ENCODE results near the gene SPACDR.
A peak's percentile ranks its signal among the peaks of the same experiment; 100 is the strongest.
"Not testable (repeated sequence)": the region's sequence is repeated elsewhere in the genome, so short reads cannot be mapped to it uniquely, and the experiment has no call there.

The SPACDR gene

GRCh38 chr7:100464210-100464660 is at the start of gene SPACDR:
TSS of gene SPACDR (minus strand) at chr7:100464260. CDS start at chr7:100464025, 235 bp downstream.
- no peak for DNase-seq

- no peak for DNase-seq
Observed at GRCh38 chr7:100513212-100513810, 49.3 kb upstream of the SPACDR start.

- DNase-seq, result no peak
Observed at GRCh38 chr7:100510437-100511239, 46.6 kb upstream of the SPACDR start.

GRCh38 chr7:100509231-100509630 is 45.2 kb upstream of the SPACDR start:
- no peak for DNase-seq

- no peak for DNase-seq
Observed at GRCh38 chr7:100506356-100506923, 42.4 kb upstream of the SPACDR start.

GRCh38 chr7:100504887-100505611 is 41.0 kb upstream of the SPACDR start:
- no peak for DNase-seq

- DNase-seq, result not testable (repeated sequence)
Observed at GRCh38 chr7:100504031-100504430, 40.0 kb upstream of the SPACDR start.

- DNase-seq, result not testable (repeated sequence)
Observed at GRCh38 chr7:100500743-100501142, 36.7 kb upstream of the SPACDR start.

- DNase-seq, result no peak
Observed at GRCh38 chr7:100496509-100496908, 32.4 kb upstream of the SPACDR start.

- peak; percentile 64 for DNase-seq
Observed at GRCh38 chr7:100493476-100494264, 29.6 kb upstream of the SPACDR start.

GRCh38 chr7:100492738-100493475 is 28.8 kb upstream of the SPACDR start:
- no peak for DNase-seq

- DNase-seq, result no peak
Observed at GRCh38 chr7:100491192-100491578, 27.1 kb upstream of the SPACDR start.

GRCh38 chr7:100490483-100491191 is 26.6 kb upstream of the SPACDR start:
- DNase-seq, result no peak

GRCh38 chr7:100489824-100490223 is 25.8 kb upstream of the SPACDR start:
- no peak for DNase-seq

GRCh38 chr7:100489121-100489520 is 25.1 kb upstream of the SPACDR start:
- DNase-seq, result no peak

- no peak for DNase-seq
Observed at GRCh38 chr7:100488333-100489095, 24.5 kb upstream of the SPACDR start.

GRCh38 chr7:100486753-100487446 is 22.8 kb upstream of the SPACDR start:
- no peak for DNase-seq

- DNase-seq, result no peak
Observed at GRCh38 chr7:100486111-100486636, 22.1 kb upstream of the SPACDR start.

- no peak for DNase-seq
Observed at GRCh38 chr7:100485471-100485876, 21.4 kb upstream of the SPACDR start.

All from activated T-cell treated with anti-CD3 and anti-CD28 coated beads, Interleukin-2, amount 50 U/mL, for 1 hour (primary cell).